ENCODE measurements around the gene ABCC1. TPM values are rescaled to one million over a fixed set of nuclear protein-coding genes. Genes with fewer than 3 reads are reported as not detected.

The ABCC1 gene
- total and polyA plus RNA-seq, 2 of the 4 experiments (the other 2 are of a cell fraction) = 39.4 to 66.0 TPM

GRCh38 chr16:16183562-16183961 is 234.1 kb downstream of the ABCC1 start:
- Histone ChIP-seq H3K27ac (ENCODE audit: insufficient read depth, low read length) (no peak overlapping the region), H3K4me1 (ENCODE audit: control insufficient read depth, insufficient read depth, low read length) (no peaks in the 10 kb centered on the region), H2AK5ac (ENCODE audit: low read depth, low read length) (no peak overlapping the region), H3K36me3 (ENCODE audit: control insufficient read depth, insufficient read depth, low read length) (peaks cover 3% of the 10 kb centered on the region; the same call in 1 of the 2 replicates), H2BK15ac (ENCODE audit: low read depth, low read length) (no peak overlapping the region), H3K4me2 (ENCODE audit: low read depth, low read length) (no peak overlapping the region), H3K9me3 (ENCODE audit: control insufficient read depth, insufficient read depth, low read length) (peaks cover 3% of the 10 kb centered on the region), H4K91ac (ENCODE audit: insufficient read depth, low read depth, low read length) (no peak overlapping the region), H3K4ac (ENCODE audit: low read depth, low read length) (no peak overlapping the region), H3K4me3 (ENCODE audit: insufficient read depth, low read depth, low read length) (no peak overlapping the region), H3K27me3 (ENCODE audit: control insufficient read depth, insufficient read depth, low read length) (no peaks in the 10 kb centered on the region; the same call in 1 of the 2 replicates), H2BK5ac (ENCODE audit: low read depth, low read length, poor library complexity, severe bottlenecking) (no peak overlapping the region), H2AFZ (replicated peaks; ENCODE audit: low read length, poor library complexity) (no peak overlapping the region), H3K79me1 (ENCODE audit: low read depth in 1 of 2, low read length in 2 of 2) (no peaks in the 10 kb centered on the region), H2BK20ac (ENCODE audit: low read depth, low read length) (no peak overlapping the region), H4K20me1 (ENCODE audit: insufficient read depth, low read length) (no peaks in the 10 kb centered on the region; the same call in 1 of the 2 replicates), H3K23ac (ENCODE audit: low read depth, low read length) (no peak overlapping the region), H2AK9ac (replicated peaks; ENCODE audit: low read depth, low read length, poor library complexity) (no peak overlapping the region), H4K8ac (ENCODE audit: low read depth in 2 of 2, low read length in 2 of 2) (no peak overlapping the region), H4K5ac (ENCODE audit: low read depth, low read length) (no peak overlapping the region), H3K9me1 (ENCODE audit: insufficient read depth, low read length) (0 out of 2 replicates have a peak, but pooled peaks cover 3% of the 10 kb centered on the region), H3K18ac (ENCODE audit: low read depth, low read length) (no peak overlapping the region), H3K56ac (ENCODE audit: extremely low read depth, insufficient read depth, low read length) (no peak overlapping the region), H3K14ac (replicated peaks; ENCODE audit: low read depth, low read length) (no peak overlapping the region), H3K9ac (ENCODE audit: low read depth, low read length) (no peak overlapping the region), H2BK120ac (ENCODE audit: low read depth, low read length) (no peak overlapping the region)
- dilution Hi-C loops (cut with HindIII; ENCODE audit: low sequenced_read_pairs, unreplicated experiment) = no loop called here
- CTCF ChIA-PET = no interaction called here
- intact Hi-C loops (cut with micrococcal nuclease) = no loop called here
- 78% methylated on average over 4 of the region's 8 CpGs; no CpG with 5 or more reads in 1 of the 2 experiments for WGBS, 2 experiments (ENCODE audit: extremely low coverage in 2 of 2, insufficient read length in 1 of 2)
- TF ChIP-seq MAZ (IDR thresholded peaks at IDR 0.05; ENCODE audit: borderline replicate concordance, low read depth, low read length) (no peak), CTCF (conservative IDR thresholded peaks at IDR 0.05; ENCODE audit: low read depth, low read length) (0 out of 2 replicates have a peak, but pooled peaks have one; percentile 2)
- no peak for DNase-seq
- no TSS peak for BruUV-seq (replicated peaks)
- POLR2A ChIA-PET (ENCODE audit: unreplicated experiment) = no interaction called here
- no peak for ATAC-seq (ENCODE audit: low read depth)
- in situ Hi-C loops (cut with MboI; ENCODE audit: low sequenced_read_pairs) = no loop called here

Measured in IMR-90 (cell line).